GM12878 (cell line): Measurements from ENCODE around the gene PRSS1. TPM values are rescaled to one million over a fixed set of nuclear protein-coding genes. Genes with fewer than 3 reads are reported as not detected.

Experiments used
- BCL11A ChIP-seq: IDR thresholded peaks from 2 replicates; pipeline ENCODE4 v1.6.1; 2011; ENCODE audit warnings: low read depth, low read length
- E2F4 ChIP-seq: IDR thresholded peaks from 2 replicates; pipeline ENCODE4 v1.6.1; 2012; ENCODE audit warnings: low read depth, low read length, improper control_type of control experiment
- IKZF1 ChIP-seq: fragments of 450-650 bp; conservative IDR thresholded peaks from 2 replicates; pipeline ENCODE4 v1.6.1; 2017; ENCODE audit warnings: antibody characterized with exemption, mild to moderate bottlenecking
- PBX3 ChIP-seq: IDR thresholded peaks from 2 replicates; pipeline ENCODE4 v1.6.1; 2011; ENCODE audit warnings: mild to moderate bottlenecking, low read depth, low read length, moderate library complexity; ENCODE audit not compliant: insufficient replicate concordance
- REST ChIP-seq: IDR thresholded peaks from 2 replicates; pipeline ENCODE4 v1.6.1; 2012; ENCODE audit warnings: mild to moderate bottlenecking, low read depth, low read length
- SMC3 ChIP-seq: IDR thresholded peaks from 2 replicates; pipeline ENCODE4 v1.6.1; 2011; ENCODE audit warnings: low read length, improper control_type of control experiment, borderline replicate concordance
- USF1 ChIP-seq: IDR thresholded peaks from 2 replicates; pipeline ENCODE4 v1.6.1; 2011; ENCODE audit warnings: borderline replicate concordance, low read depth, mild to moderate bottlenecking, moderate library complexity, mixed read lengths, low read length; ENCODE audit not compliant: insufficient read depth; ENCODE audit errors: extremely low read length
- polyA plus RNA-seq, 11 experiments: library from polyadenylated mRNA; depleted of rRNA in 4 of 11; unstranded in 6 of 11; stranded (reverse) in 5 of 11; fragments of >200 nt; fragmentation: Nextera tagmentation in 4 of 11; fragmentation: Illumina TruSeq in 1 of 11; extraction: Ambion mirVana in 4 of 11; extraction: Trizol in 1 of 11; gene quantifications; 1 replicate in 1 of 11; 2 replicates in 10 of 11; pipeline versions ENCODE4 v1.2.1 to v1.2.3, GENCODE V29; 2011 to 2016; ENCODE audit warnings: inconsistent platforms in 2 of 11, missing spikeins in 2 of 11, low read depth in 1 of 11
- total RNA-seq, 4 experiments: library from RNA; depleted of rRNA in 3 of 4; stranded (reverse); fragments of >200 nt in 3 of 4; fragmentation: Illumina TruSeq in 1 of 4; extraction: Trizol in 1 of 4; gene quantifications; 2 replicates each; pipeline versions ENCODE4 v1.2.1 to v1.2.3, GENCODE V29; 2013 to 2021
- TF ChIP-seq, protein P1 (sequence below): fragments of 450-650 bp; conservative IDR thresholded peaks from 2 replicates; pipeline ENCODE4 v1.6.1; 2017; ENCODE audit warnings: mild to moderate bottlenecking, moderate library complexity
- TF ChIP-seq, protein P2 (sequence below): fragments of 450-650 bp; IDR thresholded peaks from 2 replicates; pipeline ENCODE4 v1.6.1; 2016; ENCODE audit warnings: mild to moderate bottlenecking

The PRSS1 gene
- total and polyA plus RNA-seq, 10 of the 15 experiments (the other 5 are each of a cell fraction or from before 2014, with no cell fraction given) = 11.9 TPM; not detected in 9

- TF ChIP-seq, protein P1, sequence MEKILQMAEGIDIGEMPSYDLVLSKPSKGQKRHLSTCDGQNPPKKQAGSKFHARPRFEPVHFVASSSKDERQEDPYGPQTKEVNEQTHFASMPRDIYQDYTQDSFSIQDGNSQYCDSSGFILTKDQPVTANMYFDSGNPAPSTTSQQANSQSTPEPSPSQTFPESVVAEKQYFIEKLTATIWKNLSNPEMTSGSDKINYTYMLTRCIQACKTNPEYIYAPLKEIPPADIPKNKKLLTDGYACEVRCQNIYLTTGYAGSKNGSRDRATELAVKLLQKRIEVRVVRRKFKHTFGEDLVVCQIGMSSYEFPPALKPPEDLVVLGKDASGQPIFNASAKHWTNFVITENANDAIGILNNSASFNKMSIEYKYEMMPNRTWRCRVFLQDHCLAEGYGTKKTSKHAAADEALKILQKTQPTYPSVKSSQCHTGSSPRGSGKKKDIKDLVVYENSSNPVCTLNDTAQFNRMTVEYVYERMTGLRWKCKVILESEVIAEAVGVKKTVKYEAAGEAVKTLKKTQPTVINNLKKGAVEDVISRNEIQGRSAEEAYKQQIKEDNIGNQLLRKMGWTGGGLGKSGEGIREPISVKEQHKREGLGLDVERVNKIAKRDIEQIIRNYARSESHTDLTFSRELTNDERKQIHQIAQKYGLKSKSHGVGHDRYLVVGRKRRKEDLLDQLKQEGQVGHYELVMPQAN = 0 out of 2 replicates have a peak, but pooled peaks have one; percentile 35
- TF ChIP-seq IKZF1 = 0 out of 2 replicates have a peak, but pooled peaks have one; percentile 14
- no peak for TF ChIP-seq REST
- no peak for TF ChIP-seq SMC3
- TF ChIP-seq, protein P2, sequence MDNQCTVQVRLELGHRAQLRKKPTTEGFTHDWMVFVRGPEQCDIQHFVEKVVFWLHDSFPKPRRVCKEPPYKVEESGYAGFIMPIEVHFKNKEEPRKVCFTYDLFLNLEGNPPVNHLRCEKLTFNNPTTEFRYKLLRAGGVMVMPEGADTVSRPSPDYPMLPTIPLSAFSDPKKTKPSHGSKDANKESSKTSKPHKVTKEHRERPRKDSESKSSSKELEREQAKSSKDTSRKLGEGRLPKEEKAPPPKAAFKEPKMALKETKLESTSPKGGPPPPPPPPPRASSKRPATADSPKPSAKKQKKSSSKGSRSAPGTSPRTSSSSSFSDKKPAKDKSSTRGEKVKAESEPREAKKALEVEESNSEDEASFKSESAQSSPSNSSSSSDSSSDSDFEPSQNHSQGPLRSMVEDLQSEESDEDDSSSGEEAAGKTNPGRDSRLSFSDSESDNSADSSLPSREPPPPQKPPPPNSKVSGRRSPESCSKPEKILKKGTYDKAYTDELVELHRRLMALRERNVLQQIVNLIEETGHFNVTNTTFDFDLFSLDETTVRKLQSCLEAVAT = peak; percentile 96
- TF ChIP-seq USF1 = no peak
- no peak for TF ChIP-seq E2F4
- no peak for TF ChIP-seq BCL11A
- TF ChIP-seq PBX3 = no peak
These were observed 49.5 kb downstream of the PRSS1 start (continued) for GRCh38 chr7:142798451-142799436.
